HG02852 (cell line): ENCODE data around the gene RGS7.
A peak's percentile ranks its signal among the peaks of the same experiment; 100 is the strongest.

ENCODE experiments used
- ATAC-seq: cut with Tn5 transposase; IDR thresholded peaks from one replicate; pipeline ENCODE4 v1.9.1; 2021; ENCODE audit warnings: mild to moderate bottlenecking, moderate library complexity; ENCODE audit not compliant: unreplicated experiment

Gene RGS7

DNA sequence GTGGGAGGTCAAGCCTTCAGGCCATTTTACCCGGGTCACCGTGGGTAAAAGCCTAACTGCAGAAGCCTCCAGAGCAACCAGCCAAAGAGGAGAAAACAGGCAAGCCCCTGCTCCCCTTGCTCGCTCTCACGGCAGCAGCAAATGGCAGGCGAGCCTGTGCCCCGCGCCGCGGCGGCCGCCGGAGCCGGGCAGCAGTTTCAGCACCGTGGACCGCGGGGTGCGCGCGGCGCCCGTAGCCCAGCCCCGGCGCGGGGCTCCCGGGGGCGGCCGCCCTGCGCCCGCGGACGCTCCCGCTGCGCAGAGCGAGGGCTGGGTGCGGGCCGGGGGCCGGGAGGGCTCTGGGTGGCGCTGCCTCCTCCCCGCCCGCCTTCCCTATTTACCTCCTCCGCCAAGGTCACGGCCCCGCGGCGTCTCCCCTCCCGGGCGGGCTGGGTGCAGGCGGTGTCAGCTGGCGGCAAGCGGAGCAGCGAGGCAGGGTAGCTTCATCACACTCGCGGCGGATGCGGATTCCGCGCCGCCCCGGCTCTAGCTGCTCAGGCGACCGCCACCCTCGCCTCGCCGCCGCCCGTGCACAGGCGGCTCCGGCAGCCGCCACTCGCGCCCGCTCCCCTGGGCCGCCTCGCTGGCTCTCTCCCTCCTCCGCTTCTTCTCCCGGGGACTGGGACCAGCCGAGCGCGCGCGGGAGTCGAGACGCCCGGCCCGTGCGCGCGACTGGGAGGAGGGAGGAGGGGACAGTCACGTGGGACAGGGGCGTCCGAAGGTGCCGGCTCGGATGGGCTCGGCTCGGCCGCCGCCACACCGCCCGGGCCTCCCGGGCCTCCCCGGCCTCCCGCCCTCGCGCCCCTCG lies at the start of gene RGS7:
RGS7 (minus strand) TSS at position 687 of the 847 bp plus-strand sequence.
- peak; percentile 54 for ATAC-seq

DNA sequence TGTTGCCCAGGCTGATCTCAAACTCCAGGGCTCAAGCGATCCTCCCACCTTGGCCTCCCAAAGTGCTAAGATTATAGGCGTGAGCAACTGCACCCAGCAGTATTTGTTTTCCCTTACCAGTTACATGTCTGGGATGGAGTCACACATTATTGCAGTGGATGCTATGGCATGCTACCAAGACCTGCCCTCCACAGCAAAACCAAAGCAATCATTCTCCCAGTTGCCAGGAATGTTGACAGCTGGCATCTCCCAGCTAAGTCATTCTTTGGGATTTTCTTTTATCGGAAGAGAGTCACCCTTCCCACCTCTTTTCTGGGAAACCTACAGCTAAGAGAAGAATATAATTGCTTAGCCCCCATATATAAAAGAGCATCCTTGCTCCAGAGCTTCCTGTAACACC lies 49.4 kb upstream of the RGS7 start:
- ATAC-seq: no peak

DNA sequence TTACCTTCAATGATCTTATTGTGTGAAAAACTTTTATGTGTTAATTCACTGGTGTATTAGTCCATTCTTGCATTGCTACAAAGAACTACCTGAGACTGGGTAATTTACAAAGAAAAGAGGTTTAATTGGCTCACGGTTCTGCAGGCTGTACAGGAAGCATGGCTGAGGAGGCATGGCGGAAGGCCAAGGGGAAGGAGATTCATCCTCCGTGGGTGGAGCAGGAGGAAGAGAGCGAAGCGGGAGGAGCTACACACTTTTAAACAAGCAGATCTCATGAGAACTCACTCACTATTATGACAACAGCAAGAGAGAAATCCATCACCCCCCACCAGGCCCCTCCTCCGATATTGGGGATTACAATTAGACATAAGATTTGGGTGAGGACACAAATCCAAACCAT lies 44.2 kb upstream of the RGS7 start:
- ATAC-seq: no peak

DNA sequence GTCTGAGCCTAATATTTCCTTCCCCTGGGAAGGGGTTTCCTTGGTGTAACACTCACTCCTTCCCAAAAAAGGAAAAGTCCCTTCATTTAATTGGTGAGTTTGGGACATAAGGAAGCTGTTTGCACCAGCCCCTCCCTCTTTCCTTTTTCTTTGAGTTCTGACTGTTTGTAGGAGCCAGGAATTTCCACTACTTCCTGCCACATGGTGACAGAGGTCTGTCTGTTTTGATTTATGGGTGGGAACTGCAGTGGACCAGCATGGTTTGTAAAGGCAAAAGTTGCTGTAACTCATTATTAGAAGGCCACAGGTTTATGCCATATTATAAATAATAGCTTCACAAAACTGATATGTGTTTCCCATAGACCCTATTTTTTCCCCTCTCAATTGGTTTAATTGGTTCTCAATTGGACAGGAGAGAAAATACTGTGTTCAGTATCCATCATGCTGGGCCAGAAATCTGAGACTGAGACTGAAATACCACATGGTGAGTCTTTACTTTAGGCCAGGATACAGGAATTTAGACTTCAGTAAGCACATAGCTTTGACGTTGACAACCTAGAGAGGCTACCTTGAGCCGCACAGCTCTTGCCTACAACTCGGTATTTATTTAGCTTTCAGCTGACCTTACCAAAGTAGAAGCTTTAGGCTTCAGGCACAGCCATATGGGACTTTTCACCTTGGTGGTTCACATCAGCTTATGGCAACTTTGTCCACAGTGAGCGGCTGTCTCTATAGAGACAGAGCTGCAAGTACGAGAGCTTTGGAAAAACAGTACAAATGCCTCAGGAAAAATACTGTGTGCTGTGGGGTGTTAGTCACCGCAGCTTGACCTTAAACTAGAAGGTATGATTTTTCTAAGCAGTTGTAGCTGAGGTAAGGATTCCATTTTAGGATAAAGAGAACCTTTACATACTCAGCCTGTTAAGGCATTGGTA lies 40.0 kb upstream of the RGS7 start:
- ATAC-seq: no peak

DNA sequence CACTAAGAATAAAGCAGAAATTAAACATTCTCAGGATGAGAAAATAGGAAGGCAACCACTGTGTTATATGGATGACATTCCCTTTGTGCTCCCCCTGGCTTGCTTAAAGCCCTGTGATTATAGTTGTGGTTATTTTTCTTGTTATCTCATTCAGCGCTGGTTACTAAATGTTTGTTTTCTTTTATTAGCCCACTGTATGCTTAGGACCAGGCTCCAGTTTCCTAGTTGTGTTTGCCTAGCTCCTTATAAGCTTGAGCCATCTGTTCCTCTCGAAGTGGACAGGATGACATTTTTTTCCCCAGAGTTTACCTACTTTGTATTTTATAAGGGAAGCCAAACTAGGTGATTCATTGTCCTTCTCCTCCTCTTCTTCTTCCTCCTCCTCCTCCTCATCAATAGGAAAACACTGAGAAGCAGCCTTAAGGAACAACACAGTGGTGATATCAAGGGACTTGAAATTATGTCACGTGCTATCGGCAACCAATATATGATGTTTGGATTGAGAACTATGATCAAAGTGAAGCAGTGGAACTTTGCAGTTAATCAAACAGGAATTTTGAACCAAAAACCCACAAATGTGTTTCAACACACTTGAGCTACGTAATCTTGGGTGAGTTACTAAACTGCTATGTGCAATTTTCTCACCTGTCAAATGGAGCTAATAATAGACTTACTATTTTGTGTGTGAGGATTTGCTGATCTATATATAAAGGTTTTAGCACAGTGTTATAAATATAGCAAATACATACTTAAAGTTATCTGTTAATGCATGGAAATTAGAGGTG lies 35.1 kb upstream of the RGS7 start:
- ATAC-seq: no peak

DNA sequence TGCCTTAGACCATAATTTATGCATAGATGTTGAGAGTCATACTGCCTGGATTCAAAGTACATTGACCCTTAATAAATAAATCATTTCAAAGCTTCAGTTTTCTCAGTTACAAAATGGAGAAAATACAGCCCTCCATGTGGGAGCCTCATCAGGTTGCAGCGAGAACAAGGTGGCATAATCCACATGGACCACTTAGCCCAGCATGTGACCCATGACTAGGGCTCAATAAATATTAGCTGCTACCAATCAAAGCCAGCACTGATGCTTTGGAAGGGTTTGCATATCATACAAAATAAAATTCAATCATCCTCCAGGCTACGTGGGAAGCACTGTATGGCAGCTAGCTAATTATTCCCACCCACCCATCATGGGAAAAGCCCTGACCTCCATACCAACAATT lies 33.5 kb upstream of the RGS7 start:
- no peak for ATAC-seq

DNA sequence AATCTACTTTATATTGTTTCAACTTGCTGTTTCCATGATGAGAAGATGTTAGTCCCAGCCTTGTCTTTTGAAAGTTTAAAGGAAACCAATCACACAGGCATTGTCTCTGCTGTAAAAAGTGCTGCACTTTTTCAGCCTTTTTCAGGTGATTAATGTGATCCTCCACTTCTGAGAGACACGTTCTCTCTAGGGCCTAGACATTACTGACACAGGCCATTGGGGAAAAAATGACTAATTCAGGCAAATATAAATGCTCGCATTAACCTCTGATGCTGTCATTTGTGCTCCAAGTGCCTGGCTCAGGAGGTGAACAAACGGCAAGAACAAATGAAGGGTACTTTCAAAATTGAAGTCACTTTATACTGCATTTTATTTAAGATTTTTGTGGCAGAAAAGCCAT lies 32.4 kb upstream of the RGS7 start:
- ATAC-seq: no peak

DNA sequence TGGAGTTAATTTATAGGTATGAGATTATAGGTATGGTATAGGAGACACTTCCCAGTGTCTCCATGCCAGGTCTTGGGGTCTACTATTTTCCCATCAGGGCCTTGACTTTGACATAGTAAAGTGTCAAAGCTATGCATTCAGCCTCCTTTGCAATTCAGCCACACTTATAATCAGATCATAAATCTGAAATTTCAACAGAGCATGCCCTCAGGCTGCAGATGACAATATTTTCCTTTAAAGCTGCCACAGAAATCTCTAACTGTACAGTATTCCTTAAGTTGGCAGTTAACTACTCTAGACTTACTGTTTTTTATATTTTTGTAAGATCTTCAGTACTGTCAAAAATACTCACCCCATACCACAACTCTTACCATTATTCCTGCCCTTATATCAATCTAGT lies 30.2 kb upstream of the RGS7 start:
- no peak for ATAC-seq

DNA sequence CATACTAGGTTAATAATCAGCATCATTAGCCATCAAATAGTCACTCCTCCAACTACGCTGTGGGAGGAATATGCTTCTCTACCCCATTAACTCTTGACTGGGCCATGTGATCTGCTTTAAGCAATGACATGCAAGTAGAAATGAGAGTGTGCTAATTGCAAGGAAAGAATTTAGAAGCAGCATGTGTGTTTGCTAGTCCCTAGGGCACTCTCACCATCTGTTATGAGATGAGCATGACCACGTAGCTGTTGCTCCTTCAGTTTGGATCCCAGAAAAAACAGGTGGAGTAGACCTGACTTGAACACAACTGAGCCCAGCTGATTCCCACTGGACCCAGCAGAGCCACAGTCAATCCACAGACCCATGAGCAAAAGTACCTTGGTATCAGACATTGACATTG lies 19.7 kb upstream of the RGS7 start:
- no peak for ATAC-seq

DNA sequence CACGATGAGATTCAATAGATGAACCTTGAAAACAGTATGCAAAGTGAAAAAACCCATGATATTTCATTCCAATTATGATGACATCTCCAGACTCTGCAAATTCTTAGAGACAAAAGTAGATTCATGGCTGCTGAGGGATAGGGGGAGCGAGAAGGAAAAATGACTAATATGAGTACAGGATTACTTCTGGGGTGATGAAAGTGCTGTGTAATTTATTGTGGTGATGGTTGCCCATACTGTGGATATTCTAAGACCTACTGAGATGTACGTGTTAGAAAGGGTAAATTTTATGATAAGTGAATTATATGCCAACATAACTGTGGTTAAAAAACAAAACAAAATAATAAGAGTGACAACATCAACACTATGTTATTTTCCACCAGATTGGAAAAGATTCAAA lies 18.9 kb upstream of the RGS7 start:
- ATAC-seq: no peak

DNA sequence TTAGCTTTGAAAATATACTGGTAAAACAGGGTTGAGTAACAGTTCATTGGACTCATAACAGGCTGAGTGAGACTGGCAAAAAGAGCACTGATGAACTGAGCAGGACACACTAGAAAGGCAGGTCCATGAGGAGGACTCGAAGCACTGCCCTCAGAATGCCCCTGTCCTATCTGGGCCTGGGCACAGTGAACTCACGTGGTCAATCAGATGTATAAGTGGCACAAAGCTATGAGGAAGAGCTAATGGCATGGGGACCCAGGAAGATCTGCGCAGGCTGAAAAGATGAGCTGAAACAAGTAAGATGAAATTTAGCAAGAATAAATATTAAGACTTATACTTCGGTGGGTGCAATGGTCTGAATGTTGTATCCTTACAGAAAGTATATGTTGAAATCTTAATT lies 9.2 kb upstream of the RGS7 start:
- ATAC-seq: no peak

DNA sequence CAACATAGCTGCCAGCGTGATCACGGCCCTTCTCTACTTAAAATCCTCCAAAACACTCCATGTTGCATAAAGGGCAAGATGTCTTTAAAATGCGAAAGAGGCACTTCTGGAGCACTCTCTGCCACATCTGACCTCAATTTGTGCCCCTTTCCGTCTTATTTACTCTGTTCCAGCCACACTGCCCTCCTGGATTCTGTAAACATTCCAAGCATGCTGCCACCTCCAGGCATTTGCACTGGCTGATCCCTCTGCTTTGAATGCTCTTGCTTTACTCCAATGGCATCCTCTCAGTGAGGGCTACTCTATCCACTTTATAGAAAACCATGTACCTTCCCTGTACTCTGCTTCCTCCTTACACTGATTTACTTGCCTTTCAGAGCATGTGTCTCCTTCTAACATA lies 5.3 kb upstream of the RGS7 start:
- ATAC-seq: no peak

DNA sequence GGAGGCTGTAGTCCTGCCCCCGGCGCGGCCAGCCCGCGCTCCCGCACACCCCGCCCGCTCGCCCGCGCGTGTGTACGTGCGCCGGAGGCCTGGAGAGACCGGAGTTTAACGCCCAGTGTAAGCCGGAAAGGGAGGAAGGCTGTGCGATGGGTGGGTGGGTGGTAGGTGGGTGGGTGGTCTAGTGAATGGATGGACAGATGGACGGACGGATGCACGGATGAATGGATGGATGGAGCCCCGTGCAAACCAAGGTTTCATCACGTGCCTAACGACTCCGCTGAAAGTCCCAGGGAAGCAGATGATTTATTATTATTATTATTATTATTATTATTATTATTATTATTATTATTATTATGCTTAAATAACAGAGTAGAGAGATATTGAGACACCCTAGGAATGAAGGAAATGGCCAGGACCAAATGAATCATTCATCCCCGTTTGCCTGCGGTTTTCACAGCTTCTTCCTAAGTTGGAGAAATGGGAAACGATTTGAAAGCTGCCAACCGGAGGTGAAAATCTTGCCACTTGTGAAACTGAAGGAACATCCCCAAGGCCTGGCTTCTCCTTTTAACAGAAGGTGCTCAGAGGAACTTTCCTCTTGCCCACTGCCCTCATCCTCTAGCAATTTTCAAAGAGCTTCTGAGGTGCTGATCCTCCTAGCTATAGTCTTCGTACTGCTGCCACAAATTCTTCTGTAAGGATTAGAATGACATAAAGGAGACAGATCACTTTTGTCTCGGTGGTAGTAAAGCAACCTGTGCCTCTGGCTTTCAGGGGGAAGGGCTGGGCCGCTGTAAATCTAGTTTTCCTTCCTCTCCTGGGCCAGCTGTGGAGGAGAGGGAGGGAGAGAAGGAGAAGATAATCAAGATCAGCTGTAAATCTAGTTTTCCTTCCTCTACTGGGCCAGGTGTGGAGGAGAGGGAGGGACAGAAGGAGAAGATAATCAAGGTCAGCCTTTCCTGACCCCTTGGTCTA lies 648 bp upstream of the RGS7 start:
- no peak for ATAC-seq

DNA sequence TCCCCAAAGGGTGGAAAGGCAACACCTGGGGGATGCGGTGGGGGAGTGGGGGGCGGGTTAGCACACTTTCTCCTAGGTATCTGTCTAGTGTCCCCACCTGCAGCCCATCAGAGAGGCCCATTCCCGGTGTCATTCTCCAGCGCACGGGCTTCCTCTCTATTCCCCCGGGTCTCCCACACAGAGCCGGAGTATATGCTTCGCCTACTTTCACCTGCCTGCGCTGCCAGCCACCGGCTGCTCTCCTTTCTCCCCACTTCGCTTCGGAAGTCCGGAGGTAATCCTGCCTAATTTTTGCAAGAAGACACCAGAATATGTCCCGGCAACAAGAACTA lies 852 bp downstream of the RGS7 start:
- no peak for ATAC-seq

DNA sequence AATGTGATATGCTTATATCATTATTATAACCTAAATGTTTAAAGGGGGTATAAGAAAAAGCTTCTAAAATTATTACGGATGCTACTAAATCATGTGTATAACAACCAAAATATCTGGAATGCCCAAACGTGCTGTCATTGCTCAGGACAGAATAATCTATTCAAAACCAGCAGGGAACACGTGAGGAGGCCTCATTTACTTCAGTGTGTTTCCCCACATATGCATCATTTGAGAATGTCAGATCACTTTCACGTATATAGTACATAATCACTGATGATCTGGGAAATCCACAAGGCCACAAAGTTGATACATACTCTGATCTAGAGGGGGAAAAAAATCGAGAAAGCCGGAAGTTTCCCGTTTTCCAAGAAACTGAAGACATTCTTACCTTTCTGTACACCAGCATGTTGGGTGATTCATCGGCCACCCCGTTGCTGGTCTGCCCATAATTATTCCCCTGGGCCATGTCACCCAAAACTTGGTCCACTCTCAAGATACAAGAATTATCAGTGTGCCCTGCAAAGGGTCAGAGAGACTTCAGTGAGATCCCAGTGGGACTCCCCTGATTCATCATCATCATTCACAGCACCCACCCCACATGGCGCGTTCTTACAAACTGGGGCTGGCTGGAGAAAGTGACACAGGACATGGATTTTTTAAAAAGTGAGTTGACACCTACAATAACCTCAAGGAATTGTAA lies 1.5 kb downstream of the RGS7 start:
- no peak for ATAC-seq

DNA sequence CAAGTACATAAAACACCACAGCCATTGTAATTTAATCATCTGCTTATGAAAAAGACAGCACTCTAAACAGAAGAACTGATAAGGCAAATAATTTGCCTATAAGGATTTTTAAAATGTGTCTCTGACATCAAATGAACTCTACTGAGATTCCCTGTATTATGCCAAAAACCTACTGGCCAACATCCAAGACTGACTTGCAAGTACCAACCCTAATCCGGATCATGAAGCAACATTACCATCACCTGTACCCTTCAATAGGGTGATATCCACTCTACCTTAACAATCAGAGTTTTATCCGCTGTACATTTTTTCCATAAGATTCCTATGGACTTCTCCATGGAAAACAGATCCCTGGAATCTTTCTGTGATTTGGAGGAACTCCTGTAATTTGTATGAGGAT lies 4.6 kb downstream of the RGS7 start:
- ATAC-seq: no peak

DNA sequence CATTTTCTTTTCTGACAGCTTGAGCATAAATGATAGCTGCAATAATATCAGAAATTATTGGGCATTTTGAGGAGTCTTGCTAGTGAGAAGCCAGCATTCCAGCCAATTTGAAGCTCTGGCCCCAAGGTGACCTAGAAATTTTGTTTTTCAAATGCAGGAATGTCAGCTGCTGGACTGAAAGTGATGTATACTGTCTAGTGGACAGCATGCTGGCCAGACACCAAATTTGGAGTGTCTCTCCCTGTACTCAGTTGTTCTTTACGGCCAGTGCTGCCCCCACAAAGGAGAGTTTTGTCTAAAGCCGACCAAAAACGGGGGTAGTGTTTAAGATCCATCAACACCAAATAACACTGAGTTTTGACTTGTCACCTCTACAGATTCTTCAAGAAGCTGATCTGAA lies 5.2 kb downstream of the RGS7 start:
- ATAC-seq: no peak

DNA sequence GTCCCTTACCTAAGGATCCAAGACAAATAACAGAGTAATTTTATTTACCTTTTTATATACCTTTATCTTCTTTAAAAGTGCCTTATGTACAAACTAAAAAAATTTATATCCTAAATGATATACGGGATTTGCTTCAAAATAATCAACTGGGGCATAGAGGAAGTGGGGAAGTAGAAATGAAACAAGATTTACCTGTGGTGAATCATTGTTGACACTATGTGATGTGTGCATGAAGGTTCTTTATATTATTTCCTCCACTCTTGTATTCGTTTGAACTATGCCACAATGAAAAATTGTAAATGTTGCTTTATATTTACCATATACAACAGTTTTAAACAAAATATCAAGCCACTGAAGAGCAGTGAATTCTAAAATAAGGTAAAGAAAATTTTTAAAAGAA lies 13.0 kb downstream of the RGS7 start:
- ATAC-seq: no peak

DNA sequence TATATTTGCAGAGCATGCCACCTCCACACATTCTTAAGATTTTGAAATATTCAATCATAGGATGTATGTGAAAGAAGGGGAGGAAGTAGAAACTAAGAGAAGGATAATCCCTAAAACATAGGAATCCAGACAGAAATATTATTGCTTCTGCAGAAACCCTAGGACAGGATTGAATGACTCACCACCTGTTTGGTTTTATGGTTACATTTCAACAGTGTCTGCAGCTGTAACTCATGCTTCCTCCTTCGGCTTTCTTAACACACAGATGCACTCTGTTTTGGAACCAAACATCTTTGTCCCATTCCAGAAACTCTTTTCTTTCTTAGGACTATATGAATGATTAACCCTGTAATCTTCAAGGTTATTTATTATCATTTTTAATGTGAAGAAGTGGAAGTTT lies 20.7 kb downstream of the RGS7 start:
- ATAC-seq: no peak

DNA sequence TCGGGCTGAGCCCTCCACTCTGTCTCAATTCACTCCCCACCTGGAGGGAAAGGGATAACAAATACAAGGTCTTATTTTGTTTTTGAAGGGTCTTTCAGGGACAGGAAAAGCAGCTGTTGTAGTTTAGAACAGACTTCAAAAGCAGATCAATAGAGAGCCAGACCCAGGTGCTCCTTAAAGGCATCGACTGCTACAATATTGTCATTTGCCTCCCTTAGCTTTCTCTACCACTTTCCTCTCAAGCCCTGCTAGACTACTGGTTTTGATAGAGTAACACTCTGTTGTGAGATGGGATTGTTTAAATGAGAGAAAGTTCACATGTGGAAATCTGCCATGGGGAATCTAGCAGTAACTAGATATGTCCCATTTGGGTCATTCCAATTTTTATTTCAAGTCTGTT lies 24.0 kb downstream of the RGS7 start:
- no peak for ATAC-seq
